Parathyroid adenoma (tissue), 2 donors: Measurements from ENCODE around the gene CISD3.

Experiments used
- H2AFZ ChIP-seq: fragments of 300-600 bp; sonication (generic); one replicate; pipeline ENCODE4 v1.7.0; 2017; ENCODE audit warnings: antibody characterized with exemption, mild to moderate bottlenecking
- H3K27ac ChIP-seq: fragments of 300-600 bp; sonication (generic); one replicate; pipeline ENCODE4 v1.7.0; 2017
- H3K27me3 ChIP-seq: fragments of 300-600 bp; sonication (generic); one replicate; pipeline ENCODE4 v1.7.0; 2017; ENCODE audit warnings: low read length; ENCODE audit not compliant: control insufficient read depth, insufficient read depth
- H3K36me3 ChIP-seq: fragments of 300-600 bp; sonication (generic); one replicate; pipeline ENCODE4 v1.7.0; 2017; ENCODE audit warnings: low read length; ENCODE audit not compliant: control insufficient read depth, insufficient read depth
- H3K4me1 ChIP-seq: fragments of 300-600 bp; sonication (generic); one replicate; pipeline ENCODE4 v1.7.0; 2017; ENCODE audit warnings: control low read depth
- H3K4me2 ChIP-seq: fragments of 300-600 bp; sonication (generic); one replicate; pipeline ENCODE4 v1.7.0; 2017; ENCODE audit warnings: low read length
- H3K4me3 ChIP-seq: fragments of 300-600 bp; sonication (generic); one replicate; pipeline ENCODE4 v1.7.0; 2017; ENCODE audit warnings: low read depth, low read length
- H3K79me2 ChIP-seq: fragments of 300-600 bp; sonication (generic); one replicate; pipeline ENCODE4 v1.7.0; 2017; ENCODE audit warnings: control low read depth
- H3K9ac ChIP-seq: fragments of 300-600 bp; sonication (generic); one replicate; pipeline ENCODE4 v1.7.0; 2017; ENCODE audit warnings: mild to moderate bottlenecking
- H3K9me3 ChIP-seq: fragments of 300-600 bp; sonication (generic); one replicate; pipeline ENCODE4 v1.7.0; 2017; ENCODE audit warnings: low read length; ENCODE audit not compliant: control insufficient read depth
- CTCF ChIP-seq: fragments of 300-600 bp; sonication (generic); IDR thresholded peaks from one replicate; pipeline ENCODE4 v1.7.0; 2017; ENCODE audit warnings: antibody characterized with exemption, mild to moderate bottlenecking
- donor health status: primary hyperparathyroidism.

Gene CISD3

GRCh38 chr17:38741921-38742410 lies 11.8 kb downstream of the CISD3 start:
- TF ChIP-seq CTCF = no peak
- peak overlapping the region; percentile 66 for H3K27ac ChIP-seq
- H3K9me3 ChIP-seq = no peaks in the 10 kb centered on the region
- peaks cover 10% of the 10 kb centered on the region for H3K79me2 ChIP-seq
- H2AFZ ChIP-seq = no peak overlapping the region
- no peaks in the 10 kb centered on the region for H3K27me3 ChIP-seq
- H3K4me2 ChIP-seq = no peak overlapping the region
- H3K4me1 ChIP-seq = peaks cover 24% of the 10 kb centered on the region
- H3K36me3 ChIP-seq = no peaks in the 10 kb centered on the region
- no peak overlapping the region for H3K9ac ChIP-seq
- H3K4me3 ChIP-seq = no peak overlapping the region

DNA sequence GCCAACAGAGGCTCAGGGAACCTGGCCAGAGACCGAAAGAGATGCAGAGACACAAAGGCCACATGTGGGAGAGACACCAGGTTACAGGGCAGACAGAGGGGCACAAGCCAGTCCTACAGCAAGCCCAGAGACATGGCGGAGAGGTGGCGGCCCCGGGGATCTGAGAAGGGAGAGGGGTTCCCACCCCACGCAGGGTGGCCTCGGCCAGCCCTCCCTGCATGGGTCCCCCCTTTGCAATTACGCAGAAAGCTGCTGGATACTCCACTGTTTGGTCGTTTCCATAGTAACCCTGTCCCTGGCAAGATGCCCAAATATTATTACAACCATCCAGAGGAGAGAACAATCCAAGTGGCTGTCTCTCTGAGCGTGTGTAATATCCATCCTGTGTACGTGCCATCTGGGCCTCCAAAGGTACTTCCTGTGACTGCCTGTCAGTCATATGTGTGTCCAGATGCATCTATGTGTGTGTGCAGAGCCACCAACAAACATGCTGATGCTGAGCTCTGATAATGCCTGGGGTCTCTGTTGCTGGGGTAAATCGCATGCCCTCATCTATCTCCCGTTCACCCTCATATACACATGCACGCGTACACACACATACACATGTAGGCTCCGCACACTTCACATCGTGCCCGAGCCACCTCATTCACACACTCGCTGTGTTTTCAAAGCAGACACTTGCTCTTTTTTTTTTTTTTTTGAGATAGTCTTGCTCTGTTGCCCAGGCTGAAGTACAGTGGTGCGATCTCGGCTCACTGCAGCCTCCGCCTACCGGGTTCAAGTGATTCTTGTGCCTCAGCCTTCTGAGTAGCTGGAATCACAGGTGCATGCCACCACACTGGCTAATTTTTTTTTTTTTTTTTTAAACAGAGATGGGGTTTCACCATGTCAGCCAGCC lies 12.5 kb downstream of the CISD3 start:
- Histone ChIP-seq H3K36me3 (no peaks in the 10 kb centered on the region), H3K4me3 (no peak overlapping the region), H2AFZ (no peak overlapping the region), H3K27me3 (no peaks in the 10 kb centered on the region), H3K9ac (no peak overlapping the region), H3K4me2 (no peak overlapping the region), H3K27ac (peak overlapping the region; percentile 66), H3K4me1 (peaks cover 24% of the 10 kb centered on the region), H3K9me3 (no peaks in the 10 kb centered on the region), H3K79me2 (peaks cover 11% of the 10 kb centered on the region)
- TF ChIP-seq CTCF = no peak

GRCh38 chr17:38743556-38744171 lies 13.5 kb downstream of the CISD3 start:
- Histone ChIP-seq H2AFZ (no peak overlapping the region), H3K27ac (no peak overlapping the region), H3K4me3 (no peak overlapping the region), H3K4me1 (peaks cover 24% of the 10 kb centered on the region), H3K27me3 (no peaks in the 10 kb centered on the region), H3K9me3 (no peaks in the 10 kb centered on the region), H3K36me3 (no peaks in the 10 kb centered on the region), H3K79me2 (peaks cover 13% of the 10 kb centered on the region), H3K9ac (no peak overlapping the region), H3K4me2 (no peak overlapping the region)
- no peak for TF ChIP-seq CTCF

GRCh38 chr17:38745545-38745944 lies 15.4 kb downstream of the CISD3 start:
- Histone ChIP-seq H3K27me3 (no peaks in the 10 kb centered on the region), H2AFZ (no peak overlapping the region), H3K27ac (no peak overlapping the region), H3K4me1 (peaks cover 28% of the 10 kb centered on the region), H3K79me2 (peaks cover 10% of the 10 kb centered on the region), H3K9ac (no peak overlapping the region), H3K9me3 (no peaks in the 10 kb centered on the region), H3K4me2 (no peak overlapping the region), H3K4me3 (no peak overlapping the region), H3K36me3 (no peaks in the 10 kb centered on the region)
- no peak for TF ChIP-seq CTCF
